NCI-H146 treated with DMSO at 0.1 percent for 48 hours (cell line): ENCODE data around the gene PDE10A.

ENCODE experiments used
- DNase-seq: peaks from one replicate; lab custom pipeline; 2025; ENCODE audit not compliant: unreplicated experiment; lab: John Stamatoyannopoulos, UW

PDE10A gene

GRCh38 chr6:165656581-165657324 is 6.3 kb downstream of the PDE10A start:
- no peak for DNase-seq

GRCh38 chr6:165655191-165655590 is 7.8 kb downstream of the PDE10A start:
- no peak for DNase-seq

- DNase-seq: no peak
Observed at GRCh38 chr6:165654144-165654543, 8.9 kb downstream of the PDE10A start.

GRCh38 chr6:165653607-165654006 is 9.4 kb downstream of the PDE10A start:
- DNase-seq: no peak

GRCh38 chr6:165653196-165653595 is 9.8 kb downstream of the PDE10A start:
- no peak for DNase-seq

- no peak for DNase-seq
Observed at GRCh38 chr6:165652766-165653165, 10.3 kb downstream of the PDE10A start.

- no peak for DNase-seq
Observed at GRCh38 chr6:165649166-165650137, 13.6 kb downstream of the PDE10A start.

- no peak for DNase-seq
Observed at GRCh38 chr6:165647041-165647440, 16.0 kb downstream of the PDE10A start.

GRCh38 chr6:165645919-165646318 is 17.1 kb downstream of the PDE10A start:
- DNase-seq: no peak

GRCh38 chr6:165644586-165645266 is 18.3 kb downstream of the PDE10A start:
- no peak for DNase-seq

GRCh38 chr6:165643015-165643414 is 20.0 kb downstream of the PDE10A start:
- DNase-seq: no peak

GRCh38 chr6:165641672-165642156 is 21.3 kb downstream of the PDE10A start:
- no peak for DNase-seq

- DNase-seq: no peak
Observed at GRCh38 chr6:165640806-165641205, 22.2 kb downstream of the PDE10A start.

GRCh38 chr6:165638530-165638929 is 24.5 kb downstream of the PDE10A start:
- no peak for DNase-seq

GRCh38 chr6:165637586-165637985 is 25.5 kb downstream of the PDE10A start:
- no peak for DNase-seq

GRCh38 chr6:165636402-165637048 is 26.5 kb downstream of the PDE10A start:
- no peak for DNase-seq

GRCh38 chr6:165635965-165636364 is 27.1 kb downstream of the PDE10A start:
- no peak for DNase-seq

GRCh38 chr6:165634101-165634880 is 28.8 kb downstream of the PDE10A start:
- no peak for DNase-seq

GRCh38 chr6:165632194-165632593 is 30.8 kb downstream of the PDE10A start:
- DNase-seq: no peak

GRCh38 chr6:165630544-165630953 is 32.5 kb downstream of the PDE10A start:
- DNase-seq: no peak
